Muscle of leg (tissue), 11 donors: ENCODE results near the gene MRPS33. TPM values are rescaled to one million over a fixed set of nuclear protein-coding genes. Genes with fewer than 3 reads are reported as not detected.

Experiments
- DNase-seq: peaks from one replicate; pipeline ENCODE4 v3.0.0; 2013
- H3K27ac ChIP-seq: one replicate; pipeline ENCODE4 v1.5.1; 2013; ENCODE audit warnings: mild to moderate bottlenecking, low read length, control low read depth
- H3K27me3 ChIP-seq: one replicate; pipeline ENCODE4 v1.6.1; 2013; ENCODE audit warnings: low read length; ENCODE audit not compliant: control insufficient read depth, insufficient read depth
- H3K36me3 ChIP-seq: one replicate; pipeline ENCODE4 v1.6.1; 2013; ENCODE audit warnings: low read length; ENCODE audit not compliant: control insufficient read depth, insufficient read depth
- H3K4me1 ChIP-seq: one replicate; pipeline ENCODE4 v1.6.1; 2013; ENCODE audit warnings: low read length; ENCODE audit not compliant: control insufficient read depth, insufficient read depth
- H3K4me3 ChIP-seq: one replicate; pipeline ENCODE4 v1.5.1; 2013; ENCODE audit warnings: low read length, control low read depth
- H3K9me3 ChIP-seq: replicated peaks from 2 replicates; pipeline ENCODE4 v1.6.1; 2013; ENCODE audit warnings: low read depth, low read length; ENCODE audit not compliant: control insufficient read depth
- WGBS: methylation state at CpG from one replicate; pipeline ENCODE4 v1.1.5; 2013; ENCODE audit warnings: missing lambda C conversion rate; ENCODE audit not compliant: insufficient coverage; 5-methylcytosine and 5-hydroxymethylcytosine counted together
- polyA plus RNA-seq, 8 donors: library from polyadenylated mRNA; unstranded; fragments of 120-200 nt; gene quantifications; one replicate each; pipeline versions ENCODE4 v1.2.1 to v1.2.3, GENCODE V29; 2013; ENCODE audit warnings: inconsistent platforms in 1 of 8, low replicate concordance in 1 of 8; ENCODE audit not compliant: insufficient read length in 8 of 8, insufficient read depth in 1 of 8
- total RNA-seq: library from RNA; stranded (reverse); fragments of 120-200 nt; gene quantifications from one replicate; pipeline ENCODE4 v1.2.4, GENCODE V29; 2013

MRPS33 gene
- total and polyA plus RNA-seq, 9 donors = 73.5 to 84.4 (median 79.5) TPM

- DNase-seq = peak; percentile 68
- 0% methylated on average over 4 of the region's 14 CpGs for WGBS
These were observed 628 bp downstream of the MRPS33 start for GRCh38 chr7:141014125-141014523.

GRCh38 chr7:141013345-141013715, 1.4 kb downstream of the MRPS33 start:
- no CpG with 5 or more reads among the region's 4 CpGs for WGBS
- Histone ChIP-seq H3K4me3 (no peak overlapping the region), H3K4me1 (peaks cover 3% of the 10 kb centered on the region)

More at GRCh38 chr7:141014125-141014523, 628 bp downstream of the MRPS33 start:
- peaks cover 3% of the 10 kb centered on the region for H3K4me1 ChIP-seq
- no peaks in the 10 kb centered on the region for H3K9me3 ChIP-seq
- no peaks in the 10 kb centered on the region for H3K27me3 ChIP-seq
- peak overlapping the region; percentile 71 for H3K4me3 ChIP-seq
- H3K27ac ChIP-seq = peak overlapping the region; percentile 96
- peaks cover 3% of the 10 kb centered on the region for H3K36me3 ChIP-seq

GRCh38 chr7:141012696-141013344, 1.9 kb downstream of the MRPS33 start:
- Histone ChIP-seq H3K4me1 (peaks cover 3% of the 10 kb centered on the region), H3K9me3 (no peaks in the 10 kb centered on the region), H3K36me3 (peaks cover 5% of the 10 kb centered on the region), H3K27me3 (no peaks in the 10 kb centered on the region), H3K27ac (no peak overlapping the region), H3K4me3 (no peak overlapping the region)
- DNase-seq = no peak
- WGBS = no CpG with 5 or more reads among the region's 2 CpGs

More at GRCh38 chr7:141013345-141013715, 1.4 kb downstream of the MRPS33 start:
- no peak for DNase-seq
- Histone ChIP-seq H3K27ac (no peak overlapping the region), H3K27me3 (no peaks in the 10 kb centered on the region), H3K9me3 (no peaks in the 10 kb centered on the region), H3K36me3 (peaks cover 3% of the 10 kb centered on the region)

- H3K27me3 ChIP-seq = no peaks in the 10 kb centered on the region
- peaks cover 11% of the 10 kb centered on the region for H3K36me3 ChIP-seq
- no peak overlapping the region for H3K4me3 ChIP-seq
- peak; percentile 70 for DNase-seq
- H3K27ac ChIP-seq = no peak overlapping the region
- peaks cover 3% of the 10 kb centered on the region for H3K4me1 ChIP-seq
- WGBS = 0% methylated on average over 1 of the region's 3 CpGs
- no peaks in the 10 kb centered on the region for H3K9me3 ChIP-seq
These were observed 2.6 kb downstream of the MRPS33 start for GRCh38 chr7:141012044-141012685.

GRCh38 chr7:141011443-141011842, 3.3 kb downstream of the MRPS33 start:
- Histone ChIP-seq H3K36me3 (peaks cover 17% of the 10 kb centered on the region), H3K4me3 (no peak overlapping the region), H3K27me3 (no peaks in the 10 kb centered on the region), H3K27ac (no peak overlapping the region), H3K9me3 (no peaks in the 10 kb centered on the region), H3K4me1 (peaks cover 3% of the 10 kb centered on the region)
- WGBS = 60% methylated on average over 1 of the region's 4 CpGs
- no peak for DNase-seq

GRCh38 chr7:141003172-141004065, 11.3 kb downstream of the MRPS33 start:
- WGBS = 100% methylated on average over 2 of the region's 8 CpGs
- no peak for DNase-seq
- no peaks in the 10 kb centered on the region for H3K9me3 ChIP-seq
- H3K36me3 ChIP-seq = peaks cover 21% of the 10 kb centered on the region
- H3K27ac ChIP-seq = no peak overlapping the region
- H3K27me3 ChIP-seq = no peaks in the 10 kb centered on the region
- no peak overlapping the region for H3K4me3 ChIP-seq
- no peaks in the 10 kb centered on the region for H3K4me1 ChIP-seq

GRCh38 chr7:141001546-141001945, 13.2 kb downstream of the MRPS33 start:
- no CpG with 5 or more reads among the region's 1 CpG for WGBS
- Histone ChIP-seq H3K27me3 (no peaks in the 10 kb centered on the region), H3K27ac (no peak overlapping the region), H3K9me3 (no peaks in the 10 kb centered on the region), H3K4me3 (no peak overlapping the region), H3K36me3 (peaks cover 6% of the 10 kb centered on the region), H3K4me1 (no peaks in the 10 kb centered on the region)
- no peak for DNase-seq

- Histone ChIP-seq H3K27ac (no peak overlapping the region), H3K9me3 (no peaks in the 10 kb centered on the region), H3K4me3 (no peak overlapping the region), H3K36me3 (peaks cover 6% of the 10 kb centered on the region), H3K4me1 (no peaks in the 10 kb centered on the region), H3K27me3 (no peaks in the 10 kb centered on the region)
- no peak for DNase-seq
- 83% methylated on average over 3 of the region's 3 CpGs for WGBS
These were observed 13.6 kb downstream of the MRPS33 start for GRCh38 chr7:141001122-141001521.

GRCh38 chr7:140998715-140999114, 16.0 kb downstream of the MRPS33 start:
- Histone ChIP-seq H3K27ac (no peak overlapping the region), H3K4me1 (no peaks in the 10 kb centered on the region), H3K4me3 (no peak overlapping the region), H3K27me3 (no peaks in the 10 kb centered on the region), H3K9me3 (no peaks in the 10 kb centered on the region), H3K36me3 (no peaks in the 10 kb centered on the region)
- no CpG with 5 or more reads among the region's 2 CpGs for WGBS
- no peak for DNase-seq

GRCh38 chr7:140992422-140992821, 22.3 kb downstream of the MRPS33 start:
- 48% methylated on average over 3 of the region's 3 CpGs for WGBS
- Histone ChIP-seq H3K27me3 (no peaks in the 10 kb centered on the region), H3K9me3 (no peaks in the 10 kb centered on the region), H3K27ac (no peak overlapping the region), H3K4me3 (no peak overlapping the region), H3K36me3 (no peaks in the 10 kb centered on the region), H3K4me1 (no peaks in the 10 kb centered on the region)
- DNase-seq = no peak
